Lung (tissue), 12 donors: ENCODE measurements around the gene KCNT1. TPM values are rescaled to one million over a fixed set of nuclear protein-coding genes. Genes with fewer than 3 reads are reported as not detected.

ENCODE experiments used
- ATAC-seq: fragments of 200-7000 bp; cut with Tn5 transposase; one replicate; pipeline ENCODE4 v1.9.1; 2020; ENCODE audit warnings: moderate number of reproducible peaks; ENCODE audit not compliant: insufficient read depth, low FRiP score
- DNase-seq, 3 donors: peaks; one replicate each; pipeline ENCODE4 v3.0.0-alpha.2; 2013 to 2017
- H3K27ac ChIP-seq, 2 donors: one replicate each; pipeline ENCODE4 v1.5.1; 2013; ENCODE audit warnings: mild to moderate bottlenecking in 2 of 2, moderate library complexity in 2 of 2, control low read depth in 1 of 2, inconsistent platforms in 1 of 2, low read depth in 1 of 2, low read length in 1 of 2
- H3K27me3 ChIP-seq, 3 donors: one replicate each; pipeline ENCODE4 v1.5.1; 2013; ENCODE audit warnings: low read length in 2 of 3; ENCODE audit not compliant: control insufficient read depth in 3 of 3, insufficient read depth in 3 of 3
- H3K36me3 ChIP-seq, 4 donors: one replicate each; pipeline ENCODE4 v1.5.1; 2013; ENCODE audit warnings: low read length in 4 of 4, mild to moderate bottlenecking in 1 of 4, moderate library complexity in 1 of 4; ENCODE audit not compliant: control insufficient read depth in 4 of 4, insufficient read depth in 4 of 4
- H3K4me1 ChIP-seq, 5 donors: one replicate each; pipeline ENCODE4 v1.5.1; 2013; ENCODE audit warnings: low read length in 5 of 5, mild to moderate bottlenecking in 2 of 5, moderate library complexity in 1 of 5; ENCODE audit not compliant: control insufficient read depth in 5 of 5, insufficient read depth in 5 of 5
- H3K4me3 ChIP-seq: one replicate; pipeline ENCODE4 v1.5.1; 2013; ENCODE audit warnings: mild to moderate bottlenecking, control low read depth, moderate library complexity
- H3K9ac ChIP-seq, 2 donors: one replicate each; pipeline ENCODE4 v1.5.1; 2013; ENCODE audit warnings: low read length in 2 of 2, control low read depth in 1 of 2; ENCODE audit not compliant: insufficient read depth in 1 of 2
- H3K9me3 ChIP-seq, 4 donors: one replicate each; pipeline ENCODE4 v1.5.1; 2013; ENCODE audit warnings: low read length in 3 of 4, mild to moderate bottlenecking in 1 of 4, moderate library complexity in 1 of 4; ENCODE audit not compliant: control insufficient read depth in 4 of 4, insufficient read depth in 3 of 4
- CTCF ChIP-seq: IDR thresholded peaks from 2 replicates; pipeline ENCODE4 v1.5.1; 2012; ENCODE audit warnings: mild to moderate bottlenecking; ENCODE audit errors: control extremely low read depth, extremely low read depth
- WGBS, 2 donors: extraction: QIAGEN DNeasy Blood & Tissue Kit; methylation state at CpG; one replicate each; pipeline ENCODE4 v1.1.7; 2013; 5-methylcytosine and 5-hydroxymethylcytosine counted together
- polyA plus RNA-seq, 2 donors: library from polyadenylated mRNA; stranded (reverse); fragments of 200-250 nt; gene quantifications; one replicate each; pipeline ENCODE4 v1.2.1, GENCODE V29; 2013
- total RNA-seq, 2 donors: library from RNA; depleted of rRNA in 1 of 2; stranded (reverse); fragments of >200 nt in 1 of 2; gene quantifications; one replicate each; pipeline ENCODE4 v1.2.1, GENCODE V29; 2014 to 2021
- donor health status: control.
- donor health status: control.
- donor health status: Bipolar disorder and iron deficiency.
- donor health status: healthy.
- donor health status: DM: yes; HTN: yes; CAD: no.

Gene KCNT1
- total and polyA plus RNA-seq, 4 donors = 0.06 to 0.28 (median 0.11) TPM

GRCh38 chr9:135659252-135659651 is 42.7 kb upstream of the KCNT1 start:
- DNase-seq (no peak), ATAC-seq (no peak)
- no peak for TF ChIP-seq CTCF
- no peak overlapping the region for H3K27ac ChIP-seq
- no peaks in the 10 kb centered on the region for H3K36me3 ChIP-seq
- no peak overlapping the region for H3K9ac ChIP-seq
- H3K4me3 ChIP-seq = no peak overlapping the region
- H3K9me3 ChIP-seq = peaks cover 0 to 1% (median 0%) of the 10 kb centered on the region in 4 donors
- H3K4me1 ChIP-seq = no peaks in the 10 kb centered on the region
- 90% methylated on average over 13 of the region's 13 CpGs for WGBS, 2 donors
- H3K27me3 ChIP-seq = no peaks in the 10 kb centered on the region

- Histone ChIP-seq H3K4me3 (no peak overlapping the region), H3K9ac (no peak overlapping the region), H3K27me3 (no peaks in the 10 kb centered on the region), H3K36me3 (no peaks in the 10 kb centered on the region), H3K9me3 (peaks cover 0 to 1% (median 0%) of the 10 kb centered on the region in 4 donors), H3K27ac (no peak overlapping the region), H3K4me1 (no peaks in the 10 kb centered on the region)
- TF ChIP-seq CTCF = no peak
- ATAC-seq = no peak
- DNase-seq = no peak
- WGBS, 2 donors = 91 to 93% methylated on average over 22 of the region's 22 CpGs
Measured at GRCh38 chr9:135660407-135660806, 41.6 kb upstream of the KCNT1 start.

GRCh38 chr9:135661816-135662560 is 40.0 kb upstream of the KCNT1 start:
- Histone ChIP-seq H3K4me1 (no peaks in the 10 kb centered on the region), H3K9me3 (peaks cover 0 to 1% (median 0%) of the 10 kb centered on the region in 4 donors), H3K27me3 (peaks cover 0 to 3% (median 0%) of the 10 kb centered on the region in 3 donors), H3K9ac (no peak overlapping the region), H3K27ac (no peak overlapping the region), H3K36me3 (no peaks in the 10 kb centered on the region), H3K4me3 (no peak overlapping the region)
- no peak for TF ChIP-seq CTCF
- DNase-seq (peak in 2 of 3 donors; percentile 18 to 23), ATAC-seq (no peak)
- 53 to 69% methylated on average over 18 to 19 of the region's 19 CpGs for WGBS, 2 donors
